HL-60/S4 (cell line): ENCODE data around the gene UGT1A7.

Experiments
- in situ Hi-C: fragments of 300-500 bp; cut with MboI; formaldehyde crosslinking; loops from 2 replicates; pipeline ENCODE4 v1.14.3; 2022; ENCODE audit warnings: low sequenced_read_pairs

UGT1A7 gene

DNA sequence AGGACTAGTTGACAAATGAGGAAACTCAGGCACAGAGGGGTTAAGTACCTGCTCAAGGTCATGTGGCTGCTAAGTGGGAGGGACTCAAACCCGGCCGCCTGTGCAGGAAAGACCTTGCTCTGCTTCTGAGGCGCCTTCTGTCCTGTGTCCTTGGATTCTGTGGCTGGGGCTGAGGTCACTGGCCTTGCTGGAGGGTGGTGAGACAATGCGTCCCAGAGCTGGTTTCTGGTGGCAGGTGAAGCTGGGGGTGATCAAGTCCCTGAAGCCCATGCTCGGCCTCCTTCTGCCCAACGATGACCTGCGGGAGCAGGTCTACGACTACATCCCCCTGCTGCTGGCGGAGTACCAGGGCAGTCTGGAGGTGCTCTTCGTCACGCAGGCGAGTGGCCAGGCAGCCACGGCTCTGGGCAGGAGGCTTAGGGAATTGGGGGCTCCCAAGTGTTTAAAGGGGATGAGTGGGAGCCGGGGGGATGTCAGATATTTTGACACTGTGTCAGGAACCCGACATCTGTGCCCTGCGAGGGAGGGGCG lies 112.5 kb downstream of the UGT1A7 start:
- in situ Hi-C loops: no loop called here

DNA sequence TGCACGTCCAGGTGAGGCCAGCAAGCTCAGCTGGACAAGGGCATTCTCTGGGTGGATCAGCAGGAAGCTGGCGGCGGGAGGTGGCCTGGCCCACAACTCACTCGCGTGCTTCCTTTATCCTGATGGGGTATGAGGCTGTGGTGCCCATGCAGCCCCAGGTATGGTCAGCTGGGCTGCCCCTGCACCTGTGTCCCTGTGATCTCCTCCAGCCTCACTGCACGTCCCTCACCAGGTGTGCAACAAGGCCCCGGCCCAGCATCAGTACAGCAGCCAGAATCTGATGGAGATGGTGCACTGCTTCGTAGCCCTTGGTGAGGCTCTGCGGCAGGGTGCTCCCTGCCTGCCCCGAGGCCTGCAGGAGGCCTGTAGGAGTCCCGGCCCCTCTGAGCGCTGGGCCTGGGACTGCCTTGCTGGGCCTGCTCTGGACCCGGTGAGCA lies 114.1 kb downstream of the UGT1A7 start:
- in situ Hi-C loops: no loop called here

DNA sequence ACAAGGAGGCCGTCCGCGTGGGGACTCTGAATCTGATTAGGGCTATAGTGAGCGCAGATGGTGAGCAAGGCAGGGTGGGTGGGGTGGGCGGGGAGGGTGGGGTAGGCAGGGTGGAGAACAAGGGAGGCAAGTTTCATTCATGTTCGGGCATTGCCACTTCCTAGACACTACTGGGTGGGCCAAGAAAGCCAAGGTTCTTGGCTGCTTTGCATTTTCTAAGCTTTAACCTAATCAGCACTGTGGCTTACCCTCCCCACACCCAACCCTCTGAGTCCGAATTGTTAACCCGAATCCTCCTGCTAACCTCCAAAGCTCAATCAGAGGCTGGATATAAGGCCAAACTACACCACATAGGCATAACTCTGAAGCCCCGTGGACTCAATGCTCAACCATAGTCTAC lies 114.6 kb downstream of the UGT1A7 start:
- in situ Hi-C loops: no loop called here

DNA sequence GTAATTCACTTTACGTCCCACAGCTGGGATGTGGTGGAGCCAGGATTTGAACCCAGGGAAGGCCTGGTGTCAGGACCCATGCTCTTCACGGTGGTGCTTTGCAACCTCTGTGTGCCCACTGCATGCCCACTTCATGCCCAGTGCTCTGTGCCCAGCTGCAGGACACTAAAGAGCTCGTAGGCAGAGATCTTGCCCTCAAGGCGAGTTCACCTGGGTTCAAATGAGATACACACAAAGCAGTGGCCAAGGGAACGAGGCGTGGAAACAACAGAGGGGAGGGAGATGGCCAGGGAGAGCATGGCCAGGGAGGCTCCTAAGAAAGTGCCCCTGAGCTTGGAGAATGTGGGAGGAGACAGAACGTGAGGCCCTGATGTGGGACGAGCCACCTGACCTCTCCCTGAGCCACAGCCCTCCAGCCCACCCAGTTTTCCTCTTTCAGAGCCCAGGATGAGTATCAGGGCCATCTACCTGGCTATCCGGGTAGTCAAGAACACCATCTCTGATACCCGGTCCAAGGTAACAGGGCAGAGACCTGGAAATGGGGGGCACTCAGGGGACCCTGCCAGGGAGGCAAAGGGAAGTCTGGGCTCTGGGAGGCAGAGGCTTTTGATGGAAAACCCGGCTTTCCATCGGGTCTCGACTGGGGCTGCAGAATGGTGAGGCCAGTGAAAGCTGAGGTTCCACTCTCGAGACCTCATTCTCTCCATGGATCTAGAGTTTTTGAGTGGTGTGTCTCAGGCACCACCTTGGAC lies 116.8 kb downstream of the UGT1A7 start:
- in situ Hi-C loops: no loop called here

DNA sequence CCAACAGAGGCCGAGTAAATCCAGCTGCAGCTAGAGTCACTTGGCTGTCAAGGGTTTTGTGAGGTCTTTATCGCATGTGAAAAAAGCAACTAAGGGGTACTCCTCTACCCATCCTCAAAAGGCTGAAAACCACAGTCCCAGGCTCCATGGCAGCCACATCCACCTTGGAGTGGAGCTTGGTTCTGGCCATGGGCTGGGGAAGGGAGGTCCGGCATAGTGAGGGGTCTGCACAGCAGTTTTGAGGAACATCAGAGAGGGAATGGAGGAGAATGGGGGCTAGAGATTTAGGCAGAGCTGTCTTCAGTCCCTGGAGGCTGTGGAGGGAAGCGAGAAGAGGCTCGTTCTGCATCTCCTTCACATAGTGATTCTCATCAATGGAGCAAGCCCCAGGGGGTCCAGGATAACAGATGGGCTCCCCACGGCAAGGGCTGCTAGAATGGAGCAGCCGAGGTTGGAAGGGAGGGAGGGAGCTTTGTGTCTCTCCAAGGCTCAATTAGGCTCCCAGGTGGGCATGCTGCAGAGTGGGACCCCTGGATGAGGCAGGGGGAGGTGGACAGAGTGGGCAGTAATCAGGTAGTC lies 117.5 kb downstream of the UGT1A7 start:
- in situ Hi-C loops: no loop called here

DNA sequence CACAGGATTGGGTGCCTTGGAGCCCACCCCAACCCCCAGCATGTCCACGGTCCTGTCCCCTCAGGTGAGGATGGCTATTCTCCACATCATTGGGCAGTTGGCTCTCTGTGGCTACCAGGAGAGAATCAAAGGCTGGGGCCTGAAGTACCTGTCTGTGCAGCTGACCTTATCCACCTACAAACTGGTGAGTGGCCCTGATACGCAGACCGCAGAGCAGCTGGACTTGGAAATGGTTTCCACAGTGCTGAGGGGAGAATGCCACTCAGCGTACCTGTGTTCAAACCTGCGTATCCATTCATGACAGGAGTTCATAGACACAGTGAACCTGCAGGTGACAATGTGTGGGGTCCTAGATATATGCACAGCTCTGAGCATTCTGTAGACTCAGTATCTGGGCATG lies 118.0 kb downstream of the UGT1A7 start:
- in situ Hi-C loops: no loop called here

DNA sequence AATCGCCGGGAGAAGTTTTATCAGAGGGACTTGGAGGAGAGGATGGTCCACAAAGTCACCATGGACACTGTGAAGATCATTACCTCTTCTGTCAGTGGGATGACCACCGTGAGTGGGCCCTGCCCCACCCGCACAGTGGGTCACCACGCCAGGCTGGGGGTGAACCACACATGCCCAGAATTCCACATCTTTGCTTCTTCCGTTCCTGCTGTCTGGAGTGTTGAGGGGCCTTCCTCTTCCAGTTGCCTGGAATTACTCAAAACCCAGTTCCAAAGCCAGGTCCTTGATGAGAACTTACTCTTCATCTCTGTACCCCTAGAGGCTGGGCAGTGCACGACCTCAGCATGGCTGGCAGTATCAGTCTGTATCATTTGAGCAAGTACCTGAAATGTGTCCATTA lies 118.5 kb downstream of the UGT1A7 start:
- in situ Hi-C loops: no loop called here

DNA sequence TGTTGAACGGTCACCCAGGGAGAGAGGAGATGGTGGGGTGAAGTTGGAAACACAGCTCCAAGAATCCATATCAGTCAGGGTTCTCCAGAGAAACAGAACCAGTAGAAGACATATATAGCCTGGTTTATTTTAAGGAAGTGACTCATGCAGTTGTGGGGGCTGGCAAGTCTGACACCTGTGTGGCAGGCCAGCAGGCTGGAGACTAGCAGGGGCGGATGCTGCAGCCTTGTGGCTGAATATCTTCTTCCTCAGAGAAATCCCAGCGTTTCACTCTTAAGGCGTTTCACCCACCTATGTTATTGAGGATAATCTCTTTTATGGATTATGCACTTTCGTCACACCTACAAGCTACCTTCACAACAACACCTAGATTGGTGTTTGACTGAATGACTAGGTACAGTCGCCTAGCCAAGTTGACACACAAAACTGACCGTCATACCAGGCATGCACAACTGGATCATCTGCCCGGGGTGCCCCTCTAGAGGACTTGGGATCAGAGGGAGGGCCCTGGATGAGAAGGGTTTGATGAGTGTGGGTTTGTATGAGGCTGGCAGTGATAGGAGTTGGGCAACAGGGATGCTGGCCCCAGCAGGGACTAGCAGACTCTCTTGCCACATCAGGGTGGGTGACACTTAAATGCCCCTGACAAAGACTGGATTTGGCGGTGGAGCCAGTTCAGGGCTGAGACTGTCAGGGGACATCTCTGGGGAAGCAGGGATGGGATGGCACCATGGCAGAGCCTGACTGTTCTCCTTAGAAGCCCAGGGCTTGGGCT lies 119.8 kb downstream of the UGT1A7 start:
- in situ Hi-C loops: no loop called here

DNA sequence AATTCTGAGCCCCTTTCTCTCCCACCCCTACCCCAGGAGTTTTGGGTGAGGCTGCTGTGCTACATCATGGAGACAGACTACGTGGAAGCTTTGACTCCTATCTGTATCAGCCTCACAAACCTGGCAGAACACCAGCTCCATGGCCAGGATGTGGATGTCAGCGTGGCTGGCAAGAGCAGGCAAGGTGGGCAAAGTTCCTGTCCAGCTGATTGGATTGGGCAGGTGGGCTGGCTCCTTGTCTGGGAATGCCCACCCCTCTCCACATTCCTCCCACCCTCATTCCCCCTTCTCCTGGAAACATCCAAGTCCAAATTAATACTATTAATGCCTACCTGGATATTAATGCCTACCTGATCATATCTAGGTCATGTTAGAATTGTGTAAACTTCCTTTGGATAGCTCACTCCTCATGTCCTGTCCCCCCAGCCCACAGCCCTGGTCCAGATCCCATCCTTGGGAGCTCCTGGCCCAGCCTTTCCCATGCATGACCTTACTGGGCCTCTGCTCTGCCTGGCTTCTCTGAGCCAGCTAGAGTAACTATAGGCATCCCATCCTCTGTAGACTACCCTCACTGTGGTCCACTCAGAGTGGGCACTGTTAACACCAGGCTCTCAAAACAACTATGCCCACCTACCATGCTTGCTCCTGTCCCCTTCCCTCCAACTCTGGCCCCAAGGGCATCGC lies 120.6 kb downstream of the UGT1A7 start:
- in situ Hi-C loops: no loop called here

DNA sequence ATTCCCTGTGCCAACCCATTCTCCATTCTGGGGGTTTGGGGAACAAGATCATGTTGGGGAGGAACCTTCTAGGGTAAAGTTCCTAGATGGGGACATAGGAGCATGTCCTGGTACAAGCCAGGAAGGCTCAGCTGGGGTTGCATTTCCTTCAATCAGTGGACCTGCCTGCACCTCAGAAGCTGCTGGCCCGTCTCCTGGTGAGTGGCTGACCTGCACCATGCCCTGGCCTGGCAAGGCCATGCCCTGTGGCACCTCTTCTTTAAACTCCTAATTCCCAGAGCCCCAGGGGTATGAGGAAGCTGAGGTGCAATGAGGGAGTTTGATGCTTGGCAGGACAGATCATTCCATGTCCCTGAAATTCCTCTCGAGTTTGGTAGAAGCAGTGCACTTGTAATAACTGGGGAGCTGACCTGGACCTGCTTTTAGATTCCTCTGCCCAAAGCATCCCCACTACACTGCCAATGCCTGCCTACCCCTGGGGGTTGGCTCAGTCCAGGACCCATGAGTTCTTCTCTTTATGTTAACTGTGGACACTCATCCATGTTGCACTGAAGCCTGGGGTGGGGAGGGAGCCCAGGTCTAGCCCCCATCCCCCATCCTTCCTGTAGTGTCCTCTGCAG lies 121.7 kb downstream of the UGT1A7 start:
- in situ Hi-C loops: no loop called here

DNA sequence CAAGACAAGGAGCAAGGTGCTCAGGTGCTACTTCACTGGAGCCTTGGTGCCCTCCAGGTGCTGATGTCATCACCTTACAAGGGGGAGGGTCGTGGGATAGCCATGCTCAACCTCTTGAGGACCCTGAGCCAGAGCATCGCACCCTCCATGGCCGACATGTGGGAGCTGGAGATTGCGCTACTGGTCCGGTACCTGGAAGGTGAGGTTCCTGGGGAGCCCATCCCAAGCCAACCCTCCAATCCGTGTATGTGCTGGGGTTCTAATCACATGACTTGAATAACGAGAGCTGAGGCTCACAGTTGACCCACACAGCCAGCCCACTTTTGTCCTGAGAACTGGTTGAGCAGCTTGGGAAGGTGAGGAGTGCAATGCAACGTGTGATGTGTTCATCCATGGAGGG lies 122.3 kb downstream of the UGT1A7 start:
- in situ Hi-C loops: no loop called here

DNA sequence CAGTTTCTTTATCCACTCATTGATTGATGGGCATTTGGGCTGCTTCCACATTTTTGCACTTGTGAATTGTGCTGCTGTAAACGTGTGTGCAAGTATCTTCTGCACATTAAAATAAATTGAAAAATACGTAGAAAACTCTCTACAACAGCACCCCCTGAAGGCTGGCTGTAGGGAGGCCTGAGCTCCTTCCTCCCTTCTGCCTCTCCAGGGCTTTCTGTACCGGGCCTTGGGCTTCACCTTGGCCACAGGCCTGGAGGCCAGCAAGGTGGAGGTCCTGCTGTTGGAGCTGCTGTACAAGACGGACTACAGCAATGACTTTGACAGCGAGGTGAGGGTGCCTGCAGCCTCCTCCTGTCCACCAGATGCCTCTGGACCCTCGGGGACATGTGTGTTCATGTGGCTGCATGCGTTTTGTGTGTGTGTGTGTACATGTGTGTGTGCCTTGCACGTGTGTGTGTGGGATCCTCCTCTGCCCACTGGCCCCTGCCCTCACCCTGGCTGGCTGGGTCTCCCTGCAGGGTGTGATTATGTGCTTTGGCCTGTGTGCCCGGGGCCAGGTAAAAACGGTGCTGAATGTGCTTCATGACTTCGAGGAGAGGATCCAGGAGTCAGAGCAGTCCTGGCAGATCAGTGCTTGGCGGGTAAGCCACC lies 125.6 kb downstream of the UGT1A7 start:
- in situ Hi-C loops: no loop called here

DNA sequence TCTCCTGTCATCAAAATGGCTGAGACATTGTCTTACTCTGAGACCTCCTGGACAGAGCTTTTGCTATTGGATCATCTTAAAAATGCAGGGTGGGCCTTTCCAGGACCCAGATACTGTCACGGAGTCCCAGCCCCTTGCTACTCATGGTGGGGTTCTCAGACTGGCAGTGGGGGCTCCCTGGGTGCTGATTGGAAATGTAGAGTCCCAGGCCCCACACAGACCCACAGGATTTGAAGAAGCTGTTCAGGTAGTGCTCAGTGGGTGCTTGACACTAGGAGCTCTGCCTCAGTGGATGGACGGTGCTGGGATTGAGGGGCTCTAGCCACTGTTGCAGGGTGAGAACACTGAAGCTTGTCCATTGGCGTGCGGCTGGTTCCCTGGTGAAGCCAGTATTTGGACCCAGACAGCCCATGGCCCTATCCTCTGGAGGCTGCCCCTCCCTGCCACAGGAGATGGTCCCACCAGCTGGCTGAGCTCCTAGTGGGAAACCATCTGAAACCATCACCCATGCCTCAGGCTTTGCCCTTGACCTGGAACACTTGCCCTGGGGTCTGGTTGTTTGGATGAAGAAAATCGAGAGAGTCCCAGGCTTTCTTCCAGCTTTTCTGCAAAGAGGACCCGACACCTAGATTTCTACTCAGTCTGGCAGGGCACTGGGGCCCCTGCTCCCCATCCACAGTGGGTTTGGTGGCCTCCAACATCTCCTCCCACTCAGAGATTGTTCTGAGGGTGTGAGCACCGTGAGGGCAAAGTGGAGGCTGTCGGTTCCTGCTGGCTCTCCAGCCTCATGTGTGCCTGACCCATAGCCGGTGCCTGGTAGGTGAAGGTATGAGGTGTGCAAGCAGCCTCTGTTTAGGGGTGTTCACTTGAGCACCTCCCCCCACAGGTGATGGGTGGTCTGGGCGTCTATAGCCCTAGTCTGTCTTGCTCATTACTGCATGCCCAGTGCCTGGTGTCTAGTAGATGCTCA lies 126.5 kb downstream of the UGT1A7 start:
- in situ Hi-C loops: no loop called here

DNA sequence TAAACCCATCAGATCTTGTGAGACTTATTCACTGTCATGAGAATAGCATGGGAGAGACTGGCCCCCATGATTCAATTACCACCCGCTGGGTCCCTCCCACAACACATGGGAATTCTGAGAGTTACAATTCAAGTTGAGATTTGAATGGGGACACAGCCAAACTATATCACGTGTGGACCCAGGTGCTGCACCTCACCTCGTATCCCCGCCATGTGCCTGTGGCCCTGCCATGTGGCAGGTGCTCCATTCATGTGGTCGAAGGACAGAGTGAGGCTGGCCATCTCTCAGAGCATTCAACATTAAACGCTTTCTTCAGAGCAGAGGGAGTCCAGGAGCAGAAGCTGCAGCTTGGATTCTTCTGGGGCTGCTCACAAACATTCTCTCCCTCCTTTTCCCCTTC lies 128.7 kb downstream of the UGT1A7 start:
- in situ Hi-C loops: no loop called here

DNA sequence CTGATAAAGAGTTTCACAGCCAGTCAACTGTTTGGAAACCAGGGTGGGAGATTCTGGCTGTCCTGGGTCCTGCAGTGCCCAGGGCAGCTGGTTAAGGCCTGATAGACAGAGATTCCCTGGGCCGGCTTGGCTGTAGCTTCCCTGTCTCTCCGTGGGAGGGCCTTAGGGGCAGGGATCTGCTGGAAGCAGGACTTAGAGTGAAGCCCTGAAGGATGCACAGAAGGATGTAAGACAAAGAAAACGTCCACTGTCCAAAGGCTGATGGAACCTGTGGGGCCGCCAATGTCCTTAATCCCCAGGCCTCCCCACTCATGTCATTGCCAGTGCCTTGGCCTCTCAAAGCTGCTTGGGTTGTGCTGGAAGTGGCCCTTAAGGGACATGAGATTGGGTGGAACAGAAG lies 129.4 kb downstream of the UGT1A7 start:
- in situ Hi-C loops: no loop called here

DNA sequence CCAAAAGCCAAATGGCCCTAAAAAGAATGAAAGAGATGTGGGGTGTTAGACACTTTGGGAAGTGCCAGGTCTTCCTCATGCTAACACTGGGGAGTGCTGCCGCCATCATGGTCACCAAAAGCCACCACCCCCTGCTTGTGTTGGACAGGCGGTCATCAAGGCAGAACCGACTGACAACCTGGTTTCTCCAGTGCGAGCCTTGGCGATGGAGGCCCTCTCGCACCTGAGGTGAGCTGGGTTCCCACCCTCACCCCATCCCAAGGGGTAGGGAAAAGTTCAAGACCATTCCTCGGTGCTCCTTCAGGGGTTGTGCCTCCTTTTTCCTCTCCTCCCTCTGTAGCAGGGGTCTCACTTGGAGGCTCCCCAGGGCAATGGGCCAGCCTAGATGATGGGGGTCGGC lies 130.0 kb downstream of the UGT1A7 start:
- in situ Hi-C loops: no loop called here

DNA sequence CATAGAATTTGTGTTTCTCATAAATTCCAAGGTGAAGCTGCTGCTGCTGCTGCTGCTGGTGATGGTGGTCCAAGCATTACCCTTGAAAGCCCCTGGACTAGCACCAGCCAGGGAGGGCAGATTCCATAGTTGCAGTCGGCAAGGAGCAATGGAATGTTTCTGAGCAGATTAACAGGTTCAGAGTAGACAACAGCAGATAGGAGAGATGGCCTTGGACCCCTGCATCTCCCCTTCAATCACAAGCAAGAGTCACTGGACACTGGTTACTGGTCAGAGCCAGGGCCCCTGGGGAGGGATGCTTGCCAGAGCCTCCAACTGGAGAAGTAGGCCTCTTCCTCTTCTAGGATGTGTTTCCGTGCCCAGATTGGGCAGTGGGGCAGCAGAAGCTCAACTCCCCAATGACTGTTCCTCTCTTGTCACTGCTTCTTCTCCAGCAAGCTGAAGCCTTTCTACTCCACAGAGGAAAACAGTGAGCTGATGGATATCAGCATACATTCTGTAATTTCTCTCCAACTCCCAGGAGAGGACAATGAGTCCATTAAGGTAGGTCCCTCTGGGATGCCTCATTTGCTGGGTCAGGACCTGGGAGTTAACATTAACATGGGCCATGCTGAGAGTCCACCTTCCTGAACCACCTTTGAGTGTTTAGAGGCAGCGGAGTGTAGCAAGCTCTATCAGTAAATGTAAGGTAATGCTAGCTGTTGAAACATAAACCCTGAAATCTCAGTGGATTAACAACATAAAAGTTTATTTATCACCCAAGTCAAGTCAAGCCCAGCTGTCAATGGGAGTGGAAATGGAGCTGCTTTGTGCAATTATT lies 131.7 kb downstream of the UGT1A7 start:
- in situ Hi-C loops: no loop called here
